ENCODE results near the gene MEIKIN.

MEIKIN gene

GRCh38 chr5:131973089-131973712 lies 27.7 kb upstream of the MEIKIN start:
- DNase-seq = no peak

- no peak for DNase-seq
These were observed 23.0 kb upstream of the MEIKIN start for GRCh38 chr5:131968396-131968954.

- DNase-seq = no peak
These were observed 21.1 kb upstream of the MEIKIN start for GRCh38 chr5:131966551-131966950.

- no peak for DNase-seq
These were observed 20.5 kb upstream of the MEIKIN start for GRCh38 chr5:131965826-131966415.

GRCh38 chr5:131959906-131960305 lies 14.4 kb upstream of the MEIKIN start:
- DNase-seq = no peak

- no peak for DNase-seq
These were observed 13.7 kb upstream of the MEIKIN start for GRCh38 chr5:131959136-131959535.

GRCh38 chr5:131957721-131958441 lies 12.4 kb upstream of the MEIKIN start:
- DNase-seq = no peak

GRCh38 chr5:131953969-131954368 lies 8.5 kb upstream of the MEIKIN start:
- DNase-seq = no peak

- no peak for DNase-seq
These were observed 6.9 kb upstream of the MEIKIN start for GRCh38 chr5:131952301-131952857.

- DNase-seq = no peak
These were observed 5.2 kb upstream of the MEIKIN start for GRCh38 chr5:131950706-131951105.

- no peak for DNase-seq
These were observed 2.0 kb upstream of the MEIKIN start for GRCh38 chr5:131947445-131947844.

- DNase-seq = no peak
These were observed 537 bp downstream of the MEIKIN start for GRCh38 chr5:131944702-131945550.

GRCh38 chr5:131943916-131944315 lies 1.5 kb downstream of the MEIKIN start:
- no peak for DNase-seq

GRCh38 chr5:131942016-131942415 lies 3.4 kb downstream of the MEIKIN start:
- DNase-seq = no peak

- no peak for DNase-seq
These were observed 5.6 kb downstream of the MEIKIN start for GRCh38 chr5:131939690-131940345.

- no peak for DNase-seq
These were observed 13.2 kb downstream of the MEIKIN start for GRCh38 chr5:131932235-131932634.

- no peak for DNase-seq
These were observed 16.5 kb downstream of the MEIKIN start for GRCh38 chr5:131928957-131929356.

- DNase-seq = no peak
These were observed 19.3 kb downstream of the MEIKIN start for GRCh38 chr5:131926168-131926567.

- DNase-seq = no peak
These were observed 29.0 kb downstream of the MEIKIN start for GRCh38 chr5:131916481-131916880.

GRCh38 chr5:131914472-131914871 lies 31.0 kb downstream of the MEIKIN start:
- DNase-seq = no peak

- no peak for DNase-seq
These were observed 31.9 kb downstream of the MEIKIN start for GRCh38 chr5:131913603-131914002.

GRCh38 chr5:131906668-131907067 lies 38.8 kb downstream of the MEIKIN start:
- DNase-seq = no peak
